NCI-H187 treated with DMSO at 0.1 percent for 48 hours (cell line): Measurements from ENCODE around the gene LRRC4B.

ENCODE experiments used
- DNase-seq: peaks from one replicate; lab custom pipeline; 2025; lab: John Stamatoyannopoulos, UW

Gene LRRC4B

DNA sequence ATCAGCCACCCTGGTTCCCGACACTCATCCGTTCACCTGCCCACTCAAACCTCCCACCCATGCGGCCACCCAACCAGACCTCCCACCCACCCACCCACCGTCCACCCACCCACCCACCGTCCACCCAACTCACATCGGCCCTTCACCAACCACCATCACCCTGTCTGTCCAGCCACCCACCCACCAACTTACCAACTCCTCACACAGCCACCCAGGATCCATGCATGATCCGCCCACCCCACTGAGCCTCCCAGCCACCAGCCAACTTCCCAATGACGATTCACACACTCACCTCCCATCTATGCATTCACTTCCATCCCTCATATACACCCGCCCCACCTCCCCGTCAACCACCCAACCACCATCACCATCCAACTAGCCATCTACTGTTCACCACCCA lies 61.5 kb downstream of the LRRC4B start:
- DNase-seq: no peak

DNA sequence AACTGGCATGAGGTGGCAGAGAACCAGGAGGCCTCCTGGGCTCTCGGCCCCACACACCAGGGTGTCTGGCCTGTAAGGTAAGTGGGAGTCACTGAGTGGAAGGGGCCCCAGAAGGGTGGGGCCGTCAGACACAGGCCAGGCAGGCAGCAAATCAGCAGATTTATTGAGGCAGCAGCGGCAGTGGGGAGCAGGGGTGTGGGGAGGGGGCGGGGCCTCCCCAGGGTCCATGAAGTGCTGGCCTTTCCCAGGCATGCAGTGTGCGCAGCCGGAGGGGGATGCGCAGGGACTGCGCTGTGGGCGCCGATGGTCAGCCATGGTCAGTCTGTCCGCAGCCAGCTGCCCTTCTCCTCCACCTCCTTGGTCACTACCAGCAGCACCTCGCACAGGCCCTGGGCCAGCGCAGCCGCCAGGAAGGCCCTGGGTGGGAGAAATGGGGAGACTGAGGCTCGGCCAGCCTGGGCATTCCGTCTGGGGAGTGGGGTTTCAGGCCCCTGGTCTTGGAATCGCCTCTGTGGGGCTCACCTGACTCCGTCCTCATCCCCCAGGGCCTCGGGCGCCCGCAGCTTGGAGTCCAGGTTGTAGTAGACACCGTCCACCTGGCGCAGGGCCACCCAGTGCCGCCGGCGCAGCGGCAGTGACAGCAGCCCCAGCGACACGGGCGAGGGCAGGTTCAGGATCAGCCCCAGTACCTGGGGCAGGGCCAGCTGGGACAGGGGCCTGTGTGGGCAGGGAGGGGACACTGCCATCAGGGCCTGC lies 62.2 kb downstream of the LRRC4B start:
- no peak for DNase-seq

DNA sequence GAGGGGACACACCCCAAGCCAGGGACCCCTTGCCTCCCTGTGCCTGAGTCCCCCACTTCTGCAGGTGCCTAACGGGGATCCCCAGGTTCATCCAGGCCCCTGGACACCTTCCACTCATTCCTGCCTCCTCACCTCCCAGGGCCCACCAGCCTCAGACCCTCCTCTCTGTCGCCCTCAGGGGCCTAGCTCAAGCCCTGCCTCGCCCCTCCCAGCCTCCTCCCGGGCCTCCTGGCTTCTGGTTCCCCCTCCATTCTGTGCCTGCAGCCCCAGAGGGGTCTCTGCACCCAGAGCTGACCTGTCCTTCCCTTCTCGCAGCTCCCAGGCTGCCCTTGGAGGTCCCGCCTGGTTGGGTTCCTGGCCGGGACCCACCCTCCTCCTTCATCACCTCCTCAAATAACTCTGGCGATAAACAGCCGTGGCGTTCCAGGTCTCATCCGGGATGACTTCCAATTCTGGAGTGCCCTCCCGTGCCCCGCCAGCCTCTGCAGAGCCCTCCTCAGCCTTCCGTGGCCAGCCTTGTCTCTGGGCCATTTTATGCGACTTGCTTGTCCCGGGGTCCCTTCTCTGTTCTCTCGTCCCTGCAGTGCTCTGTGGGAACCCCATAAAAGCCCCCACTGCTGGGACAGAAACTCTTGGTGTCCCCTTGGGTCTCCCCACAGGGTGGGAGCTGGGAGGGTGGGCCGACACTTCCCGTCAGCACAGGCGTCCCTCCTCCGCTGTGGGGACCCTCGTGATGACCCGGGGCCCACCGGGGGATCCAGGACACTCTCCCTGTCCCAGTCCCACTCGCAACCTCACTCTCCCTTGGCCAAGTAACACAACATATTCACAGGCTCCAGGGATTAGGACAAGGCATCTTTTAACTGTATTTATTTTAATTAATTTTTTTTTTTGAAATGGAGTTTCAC lies 66.4 kb downstream of the LRRC4B start:
- DNase-seq: no peak

DNA sequence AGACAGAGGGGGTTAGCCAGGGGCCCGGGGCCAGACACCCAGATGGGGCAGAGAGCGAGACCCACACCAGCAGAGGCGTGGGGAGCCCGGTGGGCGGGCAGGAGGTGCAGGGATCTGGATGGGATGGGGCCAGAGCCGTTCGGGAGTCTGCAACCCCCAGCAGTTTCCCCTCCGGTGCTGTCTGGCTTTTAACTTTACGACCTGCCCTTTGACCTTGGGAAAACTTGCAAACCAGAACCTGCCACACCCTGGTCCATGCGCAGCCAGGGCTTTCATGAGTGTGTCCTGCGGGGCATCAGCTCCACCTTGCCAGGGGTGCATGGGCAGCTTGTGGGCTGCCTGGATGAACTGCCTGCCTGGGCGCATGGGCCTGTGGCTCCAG lies 67.1 kb downstream of the LRRC4B start:
- DNase-seq: no peak

DNA sequence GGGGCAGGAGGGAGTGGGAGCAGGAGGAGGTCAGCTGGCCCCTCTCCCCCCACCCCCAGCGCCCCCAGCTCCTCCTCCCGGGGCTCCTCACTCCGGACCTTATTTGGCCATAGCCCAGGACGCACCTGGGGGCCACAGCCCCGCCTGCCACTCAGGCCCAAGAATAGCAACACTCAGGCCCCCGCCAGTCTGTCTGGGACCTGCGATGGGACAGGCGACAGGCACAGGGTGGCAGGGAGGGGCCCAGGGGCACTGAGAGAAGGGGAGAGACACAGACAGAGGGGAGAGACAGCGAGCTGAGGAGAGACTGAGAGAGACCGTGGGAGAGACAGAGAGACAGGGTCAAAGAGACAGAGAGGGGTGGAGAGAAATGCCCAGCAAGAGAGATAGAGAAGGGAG lies 67.5 kb downstream of the LRRC4B start:
- DNase-seq: no peak

DNA sequence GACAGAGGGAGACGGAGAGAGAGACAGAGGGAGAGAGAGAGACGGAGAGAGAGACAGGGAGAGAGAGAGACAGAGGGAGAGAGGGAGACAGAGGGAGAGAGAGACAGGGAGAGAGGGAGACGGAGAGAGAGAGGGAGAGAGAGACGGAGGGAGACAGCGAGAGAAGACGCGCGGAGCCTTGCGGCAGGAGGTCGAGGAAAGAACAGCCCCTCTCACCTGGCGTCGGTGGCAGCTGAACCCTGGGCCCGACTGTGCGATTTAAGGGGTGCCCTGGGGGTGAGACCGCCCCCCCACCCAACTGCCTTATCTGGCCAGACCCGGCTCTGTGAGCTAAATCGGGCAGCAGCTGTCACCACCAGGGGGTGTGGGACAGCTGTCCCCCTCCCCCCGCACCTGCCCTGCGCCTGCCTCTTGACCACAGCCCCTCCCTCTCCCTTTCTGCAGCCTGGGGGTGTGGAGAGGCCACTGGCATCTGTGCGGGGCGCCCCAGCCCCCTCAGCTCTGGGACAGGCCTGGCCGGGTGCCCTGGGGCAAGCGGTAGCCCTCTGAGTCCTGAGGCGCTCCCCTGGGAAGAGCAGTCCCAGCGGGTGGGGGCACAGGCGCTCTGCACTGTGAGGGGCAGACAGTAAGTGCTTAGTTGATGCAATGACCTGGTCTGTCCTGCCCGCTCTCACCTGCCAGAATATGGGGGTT lies 68.0 kb downstream of the LRRC4B start:
- no peak for DNase-seq

DNA sequence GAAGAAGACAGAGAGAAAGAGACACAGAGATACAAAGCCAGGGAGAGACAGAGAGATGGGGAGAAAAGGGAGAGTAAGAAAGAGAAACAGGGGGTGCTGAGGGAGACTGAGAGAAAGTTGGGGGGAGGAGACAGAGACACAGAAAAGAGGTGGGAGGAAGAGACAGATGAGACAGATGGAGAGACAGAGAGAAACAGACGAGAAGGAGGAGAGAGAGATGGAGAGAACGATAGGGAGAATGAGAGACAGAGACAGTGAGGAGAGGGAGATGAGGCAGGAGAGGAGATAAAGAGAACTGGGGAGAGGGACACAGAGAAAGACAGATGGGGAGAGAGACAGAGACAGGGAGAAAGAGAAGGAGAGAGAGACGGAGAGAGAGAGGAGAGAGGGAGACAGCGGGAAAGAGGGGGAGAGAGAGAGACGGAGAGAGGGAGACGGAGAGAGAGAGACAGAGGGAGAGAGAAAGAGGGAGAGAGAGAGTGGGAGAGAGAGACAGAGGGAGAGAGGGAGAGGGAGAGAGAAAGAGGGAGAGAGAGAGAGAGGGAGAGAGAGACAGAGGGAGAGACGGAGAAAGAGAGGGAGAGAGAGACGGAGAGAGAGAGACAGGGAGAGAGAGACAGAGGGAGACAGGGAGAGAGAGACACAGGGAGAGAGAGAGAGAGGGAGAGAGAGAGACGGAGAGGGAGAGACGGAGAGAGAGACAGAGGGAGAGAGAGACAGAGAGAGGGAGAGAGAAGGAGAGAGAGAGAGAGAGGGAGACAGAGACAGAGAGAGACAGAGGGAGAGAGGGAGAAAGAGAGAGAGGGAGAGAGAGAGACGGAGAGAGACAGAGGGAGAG lies 69.8 kb downstream of the LRRC4B start:
- no peak for DNase-seq

DNA sequence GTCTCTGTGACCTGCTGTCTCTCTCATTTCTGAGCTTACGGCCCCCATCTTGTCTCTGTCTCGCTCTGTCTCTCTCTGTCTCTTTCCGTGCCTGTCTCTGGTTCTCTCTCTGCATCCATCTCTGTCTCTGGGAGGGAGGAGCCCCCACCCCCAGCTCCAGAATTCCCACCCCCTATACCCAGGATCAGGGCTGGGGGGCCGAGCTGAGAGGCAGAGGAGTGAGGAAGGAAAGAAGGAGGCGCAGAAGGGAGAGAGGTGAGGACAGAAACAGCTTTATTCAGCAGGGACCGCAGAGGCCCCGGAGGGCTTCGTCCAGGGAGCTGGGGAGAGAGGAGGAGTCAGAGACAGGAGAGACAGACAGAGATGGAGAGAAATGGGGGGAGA lies 71.2 kb downstream of the LRRC4B start:
- no peak for DNase-seq

DNA sequence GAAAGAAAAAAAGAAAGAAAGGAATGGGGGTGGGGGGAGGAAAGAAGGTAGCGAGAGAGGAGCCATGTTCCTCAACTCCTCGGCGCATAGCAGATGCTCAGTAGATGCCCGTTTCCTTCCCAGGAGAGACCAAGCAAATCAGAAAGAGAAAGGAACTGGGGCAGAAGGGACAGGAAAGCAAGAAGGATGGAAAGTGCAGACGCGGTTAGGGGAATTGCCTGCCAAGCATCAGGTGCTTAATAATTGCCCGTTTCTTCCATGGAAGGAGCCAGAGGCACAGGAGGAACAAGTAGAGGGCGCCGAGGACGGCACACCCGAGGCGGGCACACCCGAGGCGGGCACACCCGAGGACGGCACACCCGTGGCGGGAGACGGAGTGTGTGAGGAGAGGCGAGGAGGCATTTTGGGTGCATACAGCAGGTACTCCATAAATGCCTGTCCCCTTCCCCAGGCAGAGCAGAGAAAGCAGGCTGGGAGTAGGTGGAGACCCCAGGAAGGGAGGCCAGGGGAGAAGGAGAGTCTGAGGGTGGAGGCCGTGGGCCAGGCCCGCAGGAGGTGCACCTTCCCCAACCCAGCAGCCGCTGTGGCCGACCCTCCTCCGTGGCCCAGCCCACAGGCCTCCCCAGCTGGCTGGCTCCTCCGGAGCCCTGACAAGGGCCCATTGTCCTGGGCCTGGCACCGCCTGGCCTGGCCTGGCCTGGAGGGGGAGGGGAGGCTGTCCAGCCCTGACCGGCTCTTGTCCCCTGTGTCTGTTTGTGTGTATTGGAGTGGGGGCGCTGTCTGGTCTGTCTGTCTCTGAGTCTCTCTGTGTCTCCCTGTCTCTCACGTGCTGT lies 71.8 kb downstream of the LRRC4B start:
- DNase-seq: no peak

DNA sequence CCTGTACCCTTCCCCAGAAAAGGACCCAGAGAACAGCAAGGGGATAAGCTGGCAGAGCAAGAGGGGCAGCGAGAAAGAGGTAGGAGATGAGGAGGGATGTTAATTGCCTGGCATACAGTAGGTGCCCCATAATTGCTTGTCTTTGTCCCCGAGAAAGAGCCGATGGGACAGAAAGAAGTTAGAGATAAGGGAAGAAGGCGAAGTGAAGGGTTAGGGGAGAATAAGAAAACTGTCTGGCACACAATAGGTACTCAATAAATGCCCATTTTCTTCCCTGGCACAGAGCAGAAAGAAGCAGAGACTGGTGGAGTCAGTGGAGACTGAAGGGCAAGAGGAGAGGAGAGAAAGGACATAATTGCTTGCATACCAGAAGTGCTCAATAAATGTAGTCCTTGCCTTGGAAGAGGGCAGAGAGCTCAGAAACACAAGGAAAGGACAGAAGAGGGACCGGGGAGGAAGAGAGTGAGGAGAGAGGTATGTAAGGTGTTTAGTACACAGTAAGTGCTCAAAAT lies 73.2 kb downstream of the LRRC4B start:
- DNase-seq: no peak

DNA sequence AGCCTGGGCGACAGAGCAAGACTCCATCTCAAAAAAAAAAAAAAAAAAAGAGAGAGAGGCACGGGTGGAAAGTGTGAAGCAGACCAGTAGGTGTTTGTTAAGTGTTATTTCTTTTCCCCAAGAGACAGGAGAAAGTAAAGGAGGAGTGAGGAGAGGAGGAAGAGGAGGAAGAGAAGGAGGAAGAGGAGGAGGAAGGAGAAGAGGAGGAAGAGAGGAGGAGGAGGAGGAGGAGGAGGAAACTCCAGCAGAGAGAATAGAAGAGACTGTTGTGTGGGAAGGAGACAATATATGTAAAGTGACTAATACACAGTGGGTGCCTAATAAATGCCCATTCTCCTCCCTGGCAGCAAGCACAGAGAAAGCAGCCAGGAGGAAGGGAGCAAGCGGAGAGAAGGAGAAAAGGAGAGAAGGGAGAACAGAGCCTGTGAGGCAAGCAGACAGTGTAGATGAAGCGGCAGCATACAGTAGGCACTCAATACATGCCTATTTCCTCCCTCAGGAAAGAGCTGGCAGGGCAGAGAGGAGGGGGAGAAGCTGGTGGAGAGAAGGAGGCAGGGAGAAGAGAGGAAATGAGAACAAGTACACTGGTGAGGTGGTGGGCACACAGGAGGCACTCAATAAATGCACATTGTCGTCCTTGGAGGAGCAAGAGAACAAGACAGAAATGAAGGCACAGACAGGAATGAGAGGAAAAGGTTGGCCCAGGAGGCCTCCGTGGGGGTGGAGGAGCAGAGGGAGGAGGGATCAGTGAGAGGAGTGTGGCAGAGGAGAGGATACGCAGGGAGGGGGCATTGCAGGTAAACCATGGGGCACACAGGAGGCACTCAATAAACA lies 73.8 kb downstream of the LRRC4B start:
- no peak for DNase-seq

DNA sequence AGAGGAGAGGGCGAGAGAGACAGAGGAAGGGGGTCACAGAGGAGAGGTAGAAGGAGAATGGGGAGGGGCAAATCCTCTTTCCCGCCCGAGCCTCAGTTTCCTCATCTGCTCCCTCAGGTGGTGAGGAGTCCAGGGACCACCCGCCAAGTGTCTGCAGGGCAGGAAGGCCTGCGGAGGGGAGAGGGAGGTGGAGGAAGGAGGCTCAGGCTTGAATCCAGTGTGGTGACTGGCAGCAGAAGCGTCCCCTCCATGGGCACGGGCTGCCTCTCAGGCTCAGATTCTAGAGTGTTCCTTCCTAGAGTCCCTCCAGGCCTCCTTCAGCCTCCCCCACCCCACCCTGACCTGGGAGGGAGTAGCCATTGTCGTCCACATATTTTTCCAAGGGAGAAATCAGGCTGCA lies 75.1 kb downstream of the LRRC4B start:
- no peak for DNase-seq

DNA sequence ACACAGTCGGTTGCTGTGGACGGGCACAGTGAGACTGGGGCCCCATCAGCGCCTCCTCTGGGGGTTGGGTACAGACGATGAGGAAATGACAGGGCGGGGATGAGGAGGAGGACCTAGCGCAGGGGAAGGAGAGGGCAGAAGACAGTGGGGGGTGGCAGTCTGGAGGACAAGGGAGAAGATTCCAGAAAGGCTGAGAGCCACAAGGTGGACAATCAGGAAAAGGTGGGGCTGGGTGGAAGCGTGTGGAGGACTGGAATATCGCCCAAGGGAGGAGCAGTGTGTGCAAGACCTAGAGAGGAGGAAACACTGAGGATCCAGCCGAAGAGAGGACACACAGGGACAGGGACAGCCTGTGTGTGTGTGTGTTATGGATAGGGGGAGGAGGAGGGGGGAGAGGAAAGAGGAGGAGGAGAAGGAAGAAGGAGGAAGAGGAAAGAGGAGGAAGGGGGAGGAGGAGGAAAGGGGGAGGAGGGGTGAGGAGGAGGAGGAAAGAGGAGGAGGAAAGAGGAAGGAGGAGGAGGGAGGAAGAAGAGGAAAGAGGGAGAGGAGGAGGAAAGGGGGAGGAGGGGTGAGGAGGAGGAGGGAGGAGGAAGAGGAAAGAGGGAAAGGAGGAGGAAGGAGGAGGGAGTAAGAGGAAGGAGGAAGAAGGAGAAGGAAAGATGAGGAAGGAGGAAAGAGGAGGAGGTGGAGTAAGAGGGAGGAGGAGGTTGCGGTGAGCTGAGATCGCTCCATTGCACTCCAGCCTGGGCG lies 75.8 kb downstream of the LRRC4B start:
- no peak for DNase-seq

DNA sequence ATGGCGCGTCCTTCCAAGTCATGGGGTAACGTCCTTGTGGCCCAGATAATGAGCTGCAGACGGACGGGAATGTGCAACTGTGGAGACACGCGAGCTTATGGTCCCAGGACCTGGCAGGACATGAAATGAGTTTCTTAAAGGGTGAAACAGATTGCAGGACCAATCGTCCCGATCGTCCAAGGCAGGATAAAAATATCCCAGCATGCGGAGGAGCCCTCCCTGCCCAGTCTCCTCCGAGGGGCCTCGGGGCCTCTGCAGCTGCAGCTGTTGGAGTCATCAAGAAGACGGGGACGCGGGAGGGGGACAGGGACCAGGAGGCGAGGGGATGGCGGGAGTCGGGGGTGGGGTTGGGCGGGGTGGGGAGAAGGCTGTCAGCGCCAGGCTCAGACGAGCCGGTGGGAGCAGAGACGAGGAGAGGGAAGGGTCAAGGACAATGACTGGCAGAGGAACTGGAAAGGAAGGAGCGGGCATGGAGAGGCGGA lies 77.2 kb downstream of the LRRC4B start:
- DNase-seq: no peak

DNA sequence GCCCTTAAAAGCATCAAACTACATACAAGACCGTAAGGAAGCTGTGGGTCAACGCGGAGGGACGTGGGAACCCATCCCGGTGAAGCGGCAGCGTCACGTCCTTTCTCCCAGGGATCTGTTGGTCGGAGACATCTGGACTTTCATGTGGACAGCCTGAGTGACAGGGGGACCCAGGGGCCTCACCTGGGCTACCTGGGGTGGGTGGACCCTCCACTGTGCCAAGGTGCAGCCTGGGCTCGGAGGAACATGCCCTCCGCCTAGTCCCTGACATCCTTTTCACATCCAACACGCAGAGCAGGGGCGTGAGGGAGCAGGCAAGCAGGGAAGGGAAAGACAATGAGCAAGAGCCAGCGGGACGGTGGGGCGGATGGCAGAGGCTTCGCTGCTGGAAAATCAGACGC lies 77.8 kb downstream of the LRRC4B start:
- no peak for DNase-seq

DNA sequence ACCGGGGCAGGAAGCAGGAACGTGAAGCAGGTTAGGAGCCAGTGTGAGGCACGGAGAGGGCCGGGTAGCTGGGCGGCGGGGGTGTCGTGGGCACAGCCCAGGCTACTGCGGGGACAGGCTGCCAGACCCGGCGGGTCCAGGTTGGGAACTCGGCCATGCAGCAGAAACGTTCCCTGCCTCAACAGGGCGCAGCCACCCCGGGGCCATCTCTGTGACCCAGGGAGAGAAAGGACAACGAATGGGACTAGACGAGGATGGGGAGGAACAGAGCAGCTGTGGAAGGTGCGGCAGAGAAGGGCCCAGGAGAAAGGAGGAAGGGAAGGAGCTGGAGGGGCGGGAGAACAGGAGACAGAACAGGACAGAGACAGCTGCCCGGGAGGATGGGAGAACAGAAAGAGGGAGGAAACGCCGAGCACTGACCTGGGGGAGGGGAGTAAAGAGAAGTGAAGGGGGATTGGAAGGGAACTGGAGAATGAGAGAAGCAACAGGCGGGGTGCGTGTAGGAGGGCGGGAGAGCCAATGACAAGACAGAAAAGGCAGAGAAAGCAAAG lies 78.7 kb downstream of the LRRC4B start:
- DNase-seq: no peak

DNA sequence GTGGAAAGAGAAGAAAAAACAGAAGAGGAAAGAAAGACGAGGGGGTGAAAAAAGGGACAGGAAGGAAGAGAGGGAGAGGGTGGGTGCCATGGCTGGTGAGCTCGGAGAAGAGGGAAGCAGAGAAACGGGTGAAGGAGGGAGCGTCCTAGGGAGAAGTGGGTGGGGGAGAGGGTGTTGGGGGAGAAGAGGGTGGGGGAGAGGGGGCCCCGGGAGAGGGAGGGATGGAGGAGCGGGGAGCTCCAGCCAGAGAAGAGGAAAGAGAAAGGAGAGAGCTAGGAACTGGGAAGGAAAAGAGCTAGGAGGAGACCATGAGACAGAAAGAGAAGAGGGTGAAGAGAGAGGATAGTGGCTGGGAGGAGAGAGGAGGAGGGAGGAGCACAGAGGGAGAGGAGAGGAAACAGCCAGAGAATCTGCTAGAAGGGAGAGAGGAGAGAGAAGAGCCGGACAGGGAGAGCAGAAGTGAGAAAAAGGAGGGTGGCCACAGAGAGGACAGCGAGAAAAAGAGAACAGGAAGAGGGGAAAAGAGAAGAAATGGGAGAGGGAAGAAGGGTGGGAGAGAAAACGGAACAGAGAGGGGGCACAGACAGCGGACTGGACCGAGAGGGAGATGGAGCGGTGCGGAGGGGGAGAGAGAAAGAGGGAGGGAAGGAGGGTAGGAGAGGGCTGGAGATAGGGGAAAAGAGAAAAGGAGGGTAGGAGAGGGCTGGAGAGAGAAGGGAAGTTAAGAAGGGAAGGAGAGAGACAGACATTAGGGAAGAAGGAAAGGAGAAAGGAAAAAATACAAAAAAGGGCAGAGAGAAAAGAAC lies 79.6 kb downstream of the LRRC4B start:
- DNase-seq: no peak
